CD4-positive, alpha-beta T cell treated with Interleukin-21 for 1 hour (primary cell): ENCODE data around the gene NPIPB4.
"Not testable (repeated sequence)": the region's sequence is repeated elsewhere in the genome, so short reads cannot be mapped to it uniquely, and the experiment has no call there.

ENCODE experiments used
- DNase-seq: peaks from one replicate; pipeline ENCODE4 v3.0.0-alpha.2; 2020

The NPIPB4 gene

GRCh38 chr16:21857656-21858055, at the start of gene NPIPB4:
TSS of gene NPIPB4 (minus strand) at chr16:21857756. CDS start at chr16:21857378, 378 bp downstream.
- DNase-seq = not testable (repeated sequence)

- not testable (repeated sequence) for DNase-seq
Measured at GRCh38 chr16:21898998-21899397, 41.4 kb upstream of the NPIPB4 start.

GRCh38 chr16:21881988-21882387, 24.4 kb upstream of the NPIPB4 start:
- DNase-seq = peak; percentile 24

- DNase-seq = not testable (repeated sequence)
Measured at GRCh38 chr16:21837186-21837585, 20.4 kb downstream of the NPIPB4 start.

GRCh38 chr16:21836334-21836733, 21.2 kb downstream of the NPIPB4 start:
- DNase-seq = not testable (repeated sequence)

GRCh38 chr16:21835747-21836146, 21.8 kb downstream of the NPIPB4 start:
- peak; percentile 9 for DNase-seq

GRCh38 chr16:21834211-21834610, 23.3 kb downstream of the NPIPB4 start:
- not testable (repeated sequence) for DNase-seq

- not testable (repeated sequence) for DNase-seq
Measured at GRCh38 chr16:21829929-21830328, 27.6 kb downstream of the NPIPB4 start.

- not testable (repeated sequence) for DNase-seq
Measured at GRCh38 chr16:21826067-21826706, 31.4 kb downstream of the NPIPB4 start.

- DNase-seq = not testable (repeated sequence)
Measured at GRCh38 chr16:21825526-21825925, 32.0 kb downstream of the NPIPB4 start.

GRCh38 chr16:21823258-21823657, 34.3 kb downstream of the NPIPB4 start:
- DNase-seq = not testable (repeated sequence)

- DNase-seq = not testable (repeated sequence)
Measured at GRCh38 chr16:21820908-21821465, 36.6 kb downstream of the NPIPB4 start.

- peak; percentile 73 for DNase-seq
Measured at GRCh38 chr16:21820028-21820907, 37.3 kb downstream of the NPIPB4 start.

- not testable (repeated sequence) for DNase-seq
Measured at GRCh38 chr16:21819617-21820016, 37.9 kb downstream of the NPIPB4 start.

GRCh38 chr16:21817012-21817411, 40.5 kb downstream of the NPIPB4 start:
- DNase-seq = not testable (repeated sequence)

GRCh38 chr16:21815694-21816093, 41.9 kb downstream of the NPIPB4 start:
- not testable (repeated sequence) for DNase-seq

- DNase-seq = not testable (repeated sequence)
Measured at GRCh38 chr16:21802375-21802663, 55.2 kb downstream of the NPIPB4 start.

- peak; percentile 46 for DNase-seq
Measured at GRCh38 chr16:21801538-21802374, 55.8 kb downstream of the NPIPB4 start.

- not testable (repeated sequence) for DNase-seq
Measured at GRCh38 chr16:21798601-21799000, 59.0 kb downstream of the NPIPB4 start.

GRCh38 chr16:21793310-21793709, 64.2 kb downstream of the NPIPB4 start:
- DNase-seq = not testable (repeated sequence)

- DNase-seq = not testable (repeated sequence)
Measured at GRCh38 chr16:21790506-21790905, 67.0 kb downstream of the NPIPB4 start.
